HG02973 (cell line): ENCODE data around the gene PBRM1.
"Not testable (repeated sequence)": the region's sequence is repeated elsewhere in the genome, so short reads cannot be mapped to it uniquely, and the experiment has no call there.

Experiments used
- ATAC-seq: cut with Tn5 transposase; IDR thresholded peaks from one replicate; pipeline ENCODE4 v1.9.1; 2021; ENCODE audit warnings: moderate library complexity; ENCODE audit not compliant: unreplicated experiment

PBRM1 gene

GRCh38 chr3:52537165-52537620 is 148.5 kb downstream of the PBRM1 start:
- no peak for ATAC-seq

GRCh38 chr3:52536369-52537164 is 149.1 kb downstream of the PBRM1 start, which contains the start of gene UQCC5:
Gene UQCC5, plus strand, starts transcription at chr3:52536605. Its CDS starts 151 bp downstream, at chr3:52536756.
- ATAC-seq, result peak; percentile 83

GRCh38 chr3:52536112-52536368 is 149.7 kb downstream of the PBRM1 start:
- no peak for ATAC-seq

GRCh38 chr3:52535411-52536111 is 150.2 kb downstream of the PBRM1 start:
- ATAC-seq, result no peak

GRCh38 chr3:52534281-52535183 is 151.2 kb downstream of the PBRM1 start:
- no peak for ATAC-seq

- no peak for ATAC-seq
These were observed 152.0 kb downstream of the PBRM1 start, which contains the start of gene NT5DC2 for GRCh38 chr3:52533623-52534280. Gene NT5DC2, minus strand, starts transcription at chr3:52533857. Its CDS starts 120 bp downstream, at chr3:52533737.

GRCh38 chr3:52532838-52533622 is 152.7 kb downstream of the PBRM1 start:
- no peak for ATAC-seq

- ATAC-seq, result no peak
These were observed 153.2 kb downstream of the PBRM1 start for GRCh38 chr3:52532517-52532837.

- no peak for ATAC-seq
These were observed 153.7 kb downstream of the PBRM1 start for GRCh38 chr3:52531860-52532516.

GRCh38 chr3:52530918-52531826 is 154.5 kb downstream of the PBRM1 start:
- no peak for ATAC-seq

GRCh38 chr3:52529376-52530333 is 156.1 kb downstream of the PBRM1 start:
- ATAC-seq, result no peak

- no peak for ATAC-seq
These were observed 156.9 kb downstream of the PBRM1 start for GRCh38 chr3:52528586-52529375.

GRCh38 chr3:52527732-52528585 is 157.8 kb downstream of the PBRM1 start:
- ATAC-seq, result no peak

GRCh38 chr3:52527039-52527731 is 158.5 kb downstream of the PBRM1 start:
- no peak for ATAC-seq

- ATAC-seq, result not testable (repeated sequence)
These were observed 159.1 kb downstream of the PBRM1 start for GRCh38 chr3:52526671-52527038.
